ENCODE data around the gene ITPRIPL2. TPM values are rescaled to one million over a fixed set of nuclear protein-coding genes. Genes with fewer than 3 reads are reported as not detected.
A peak's percentile ranks its signal among the peaks of the same experiment; 100 is the strongest.

The ITPRIPL2 gene
- 17.0 and 28.4 TPM in 2 replicates for total RNA-seq

GRCh38 chr16:19113577-19114358, at the start of gene ITPRIPL2:
Gene ITPRIPL2 (plus strand): TSS chr16:19113964. CDS start chr16:19114462, 498 bp downstream.
- DNase-seq (ENCODE audit: low read depth in 2 of 2) = peak; percentile 69 to 91

DNA sequence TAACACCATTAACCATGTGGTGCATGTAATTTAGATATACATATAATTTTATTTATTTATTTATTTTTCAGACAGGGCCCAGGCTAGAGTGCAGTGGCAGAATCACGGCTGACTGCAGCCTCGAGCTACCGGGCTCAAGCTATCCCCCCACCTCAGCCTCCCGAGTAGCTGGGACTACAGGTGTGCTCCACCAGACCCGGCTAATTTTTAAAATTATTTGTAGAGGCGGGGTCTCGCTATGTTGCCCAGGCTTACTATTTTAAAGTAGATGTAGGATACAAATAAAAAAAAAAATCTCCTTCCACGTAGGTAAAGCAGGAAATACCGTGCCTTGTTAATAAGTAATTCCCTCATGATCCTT, 46.8 kb upstream of the ITPRIPL2 start:
- no peak for DNase-seq (ENCODE audit: low read depth in 2 of 2)

- DNase-seq (ENCODE audit: low read depth in 2 of 2) = peak; percentile 100
These were observed 46.2 kb upstream of the ITPRIPL2 start, which contains the start of gene COQ7 for GRCh38 chr16:19067349-19068236. Gene COQ7 (plus strand): TSS chr16:19067614. CDS start chr16:19067665, 51 bp downstream.

DNA sequence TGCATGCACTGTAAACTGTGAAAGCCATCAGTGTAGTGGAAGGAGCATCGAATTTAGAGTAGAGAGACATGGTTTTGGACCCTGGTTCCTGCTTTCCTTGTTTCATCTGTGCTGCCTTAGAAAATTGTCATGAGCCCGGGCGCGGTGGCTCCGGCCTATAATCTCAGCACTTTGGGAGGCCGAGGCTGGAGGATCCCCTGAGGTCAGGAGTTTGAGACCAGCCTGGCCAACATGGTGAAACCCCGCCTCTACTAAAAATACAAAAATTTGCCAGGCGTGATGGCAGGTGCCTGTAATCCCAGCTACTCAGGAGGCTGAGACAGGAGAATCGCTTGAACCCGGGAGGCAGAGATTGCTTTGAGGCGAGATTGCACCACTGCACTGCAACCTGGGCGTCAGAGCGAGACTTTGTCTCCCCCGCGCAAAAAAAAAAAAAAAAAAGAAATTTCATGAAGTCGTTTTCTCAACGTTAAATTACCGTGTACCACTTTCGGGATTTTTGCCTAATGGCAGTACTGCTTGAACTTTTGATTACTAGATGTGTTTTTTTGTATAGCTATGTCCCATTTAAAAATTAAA, 45.4 kb upstream of the ITPRIPL2 start:
- no peak for DNase-seq (ENCODE audit: low read depth in 2 of 2)

- peak; percentile 76 to 87 for DNase-seq (ENCODE audit: low read depth in 2 of 2)
These were observed 41.7 kb upstream of the ITPRIPL2 start for GRCh38 chr16:19071811-19072777.

- no peak for DNase-seq (ENCODE audit: low read depth in 2 of 2)
These were observed 40.4 kb upstream of the ITPRIPL2 start for GRCh38 chr16:19073344-19073743.

DNA sequence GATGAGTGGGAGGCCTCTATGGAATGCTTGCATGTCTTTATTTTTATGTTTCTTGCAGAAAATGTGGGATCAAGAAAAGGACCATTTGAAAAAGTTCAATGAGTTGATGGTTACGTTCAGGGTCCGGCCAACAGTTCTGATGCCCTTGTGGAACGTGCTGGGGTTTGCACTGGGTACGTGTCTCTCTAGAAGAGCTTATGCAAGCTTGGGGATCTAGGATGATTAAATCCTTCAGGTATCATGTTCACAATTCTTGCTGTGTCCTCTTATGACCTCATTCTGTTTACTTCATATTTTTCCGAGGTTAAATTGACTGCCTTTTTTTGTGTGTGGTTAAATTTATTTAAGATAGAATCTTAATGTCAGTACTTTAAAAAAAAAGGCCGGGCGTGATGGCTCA, 39.9 kb upstream of the ITPRIPL2 start:
- no peak for DNase-seq (ENCODE audit: low read depth in 2 of 2)

DNA sequence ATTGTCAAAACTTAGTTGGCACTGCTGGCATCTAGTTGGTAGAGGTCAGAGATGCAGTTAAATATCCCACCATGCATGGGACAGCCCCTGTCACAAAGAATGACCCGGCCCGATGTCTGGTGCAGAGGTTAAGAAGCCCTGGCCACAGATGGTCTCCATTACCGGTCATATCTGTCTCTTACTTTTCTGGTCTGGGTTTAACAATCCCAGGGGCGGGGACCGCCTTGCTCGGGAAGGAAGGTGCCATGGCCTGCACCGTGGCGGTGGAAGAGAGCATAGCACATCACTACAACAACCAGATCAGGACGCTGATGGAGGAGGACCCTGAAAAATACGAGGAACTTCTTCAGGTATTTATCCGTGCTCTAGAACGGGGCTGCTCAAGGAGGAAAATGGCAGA, 38.3 kb upstream of the ITPRIPL2 start:
- DNase-seq (ENCODE audit: low read depth in 2 of 2) = no peak

DNA sequence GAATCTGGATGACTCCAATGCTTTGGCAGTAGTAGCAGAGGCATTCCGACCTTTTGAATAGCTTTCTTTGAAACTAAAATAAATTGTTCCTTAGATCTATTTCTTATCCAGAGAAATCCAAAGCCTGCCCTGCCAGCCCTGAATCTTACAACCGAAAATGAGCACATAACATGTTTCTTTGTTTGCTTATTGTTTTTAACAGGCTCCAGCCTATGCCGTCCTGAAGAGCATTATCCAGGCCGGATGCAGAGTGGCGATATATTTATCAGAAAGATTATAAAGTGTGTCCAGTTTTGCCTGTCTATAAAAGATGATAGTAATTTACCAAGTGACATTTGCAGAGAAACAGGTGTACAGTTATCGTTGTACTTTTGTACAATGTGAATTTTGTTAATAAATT, 35.9 kb upstream of the ITPRIPL2 start:
- DNase-seq (ENCODE audit: low read depth in 2 of 2) = no peak

DNA sequence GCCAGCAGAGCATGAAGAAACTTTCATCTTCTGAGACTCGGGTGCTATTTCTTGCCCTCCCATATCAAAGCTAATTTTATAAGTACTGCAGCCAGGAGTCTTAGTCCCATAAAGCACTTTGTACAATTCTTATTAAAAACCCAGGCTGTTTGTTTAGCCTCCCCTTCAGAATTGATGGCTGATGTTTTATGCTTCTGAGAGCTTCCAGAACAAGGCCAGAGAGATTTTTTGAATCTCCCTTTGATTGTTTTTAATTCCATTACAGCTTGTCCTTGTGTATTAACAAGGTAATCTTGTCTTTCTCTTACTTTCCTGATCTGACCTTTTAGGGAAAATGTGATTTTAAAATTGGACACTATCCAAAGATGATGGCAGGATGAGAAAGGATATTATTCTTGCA, 30.1 kb upstream of the ITPRIPL2 start:
- no peak for DNase-seq (ENCODE audit: low read depth in 2 of 2)

DNA sequence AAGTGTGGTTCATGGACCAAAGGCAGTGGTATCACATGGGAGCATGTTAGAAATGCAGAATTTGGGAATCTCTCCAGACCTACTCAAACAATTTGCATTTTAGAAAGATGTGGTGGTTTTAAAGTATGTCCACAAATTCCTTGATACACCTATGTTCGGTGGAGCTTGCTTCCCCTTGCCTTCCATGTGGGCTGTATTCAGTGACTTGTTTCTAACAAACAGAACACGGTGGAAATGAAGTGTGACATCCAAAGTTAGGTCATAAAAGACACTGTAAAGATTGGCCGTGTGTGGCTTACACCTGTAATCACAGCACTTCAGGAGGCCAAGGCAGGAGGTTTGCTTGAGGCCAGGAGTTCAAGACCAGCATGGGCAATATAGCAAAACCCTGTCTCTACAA, 29.6 kb upstream of the ITPRIPL2 start:
- no peak for DNase-seq (ENCODE audit: low read depth in 2 of 2)

DNA sequence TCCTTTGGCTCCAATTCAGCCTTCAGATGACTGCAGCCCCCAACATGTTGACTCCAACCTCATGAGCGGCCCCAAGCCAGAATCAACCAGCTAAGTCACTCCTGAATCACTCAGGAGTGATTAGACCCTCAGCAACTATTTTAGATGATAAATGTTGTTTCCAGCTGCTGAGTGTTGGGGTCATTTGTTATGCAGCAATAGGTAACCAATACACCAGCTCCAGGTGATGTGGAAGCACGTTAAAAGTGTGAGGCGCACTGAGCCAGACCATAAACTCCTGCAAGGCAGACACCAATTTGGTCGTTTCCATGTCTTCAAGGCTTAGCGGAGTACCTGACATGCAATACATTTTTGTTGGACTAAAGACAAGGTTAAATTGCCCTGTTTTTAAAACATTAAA, 28.9 kb upstream of the ITPRIPL2 start:
- no peak for DNase-seq (ENCODE audit: low read depth in 2 of 2)

GRCh38 chr16:19085679-19086200, 28.0 kb upstream of the ITPRIPL2 start:
- peak in 1 of 2 donors; percentile 20 for DNase-seq (ENCODE audit: low read depth in 2 of 2)

DNA sequence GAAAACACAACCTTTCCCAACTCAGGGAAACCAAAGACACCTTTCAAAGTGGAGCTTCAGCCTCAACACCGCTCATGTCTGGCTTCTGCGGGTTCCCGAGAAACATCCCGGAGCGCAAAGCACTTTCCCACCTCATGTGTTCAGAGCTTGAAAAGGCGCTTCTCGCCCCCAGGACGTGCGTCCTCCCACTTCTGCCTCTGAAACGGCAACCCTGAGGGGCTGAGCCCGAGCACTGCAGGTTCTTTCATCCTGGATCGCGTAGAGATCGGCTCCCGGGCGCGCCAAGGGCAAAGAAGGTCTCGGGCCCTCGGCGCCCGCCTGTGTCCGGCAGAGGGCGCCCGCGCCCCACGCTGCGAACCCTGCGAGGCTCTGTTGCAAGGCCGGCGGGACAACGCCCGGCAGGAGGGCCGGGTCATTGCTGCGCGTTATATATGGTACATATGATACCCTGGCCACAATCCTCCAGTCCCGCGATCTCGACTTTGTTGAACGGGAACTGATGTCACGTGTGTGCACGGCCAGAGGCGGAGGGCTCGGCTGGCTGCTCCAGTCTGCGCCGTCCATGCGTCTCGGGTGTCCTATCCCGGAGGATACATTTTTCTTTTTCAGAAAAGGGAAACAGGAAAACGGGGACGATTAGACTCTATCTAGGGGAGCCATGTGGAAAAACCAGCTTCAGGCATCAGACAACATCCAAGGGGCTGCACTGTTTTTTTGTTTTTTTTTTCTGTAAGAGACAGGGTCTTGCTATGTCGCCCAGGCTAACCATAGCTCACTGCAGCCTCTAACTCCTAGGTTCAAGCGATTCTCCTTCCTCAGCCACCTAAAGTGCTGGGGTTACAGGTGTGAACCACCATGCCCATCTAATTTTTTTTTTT, 27.2 kb upstream of the ITPRIPL2 start:
- peak; percentile 91 to 94 for DNase-seq (ENCODE audit: low read depth in 2 of 2)

DNA sequence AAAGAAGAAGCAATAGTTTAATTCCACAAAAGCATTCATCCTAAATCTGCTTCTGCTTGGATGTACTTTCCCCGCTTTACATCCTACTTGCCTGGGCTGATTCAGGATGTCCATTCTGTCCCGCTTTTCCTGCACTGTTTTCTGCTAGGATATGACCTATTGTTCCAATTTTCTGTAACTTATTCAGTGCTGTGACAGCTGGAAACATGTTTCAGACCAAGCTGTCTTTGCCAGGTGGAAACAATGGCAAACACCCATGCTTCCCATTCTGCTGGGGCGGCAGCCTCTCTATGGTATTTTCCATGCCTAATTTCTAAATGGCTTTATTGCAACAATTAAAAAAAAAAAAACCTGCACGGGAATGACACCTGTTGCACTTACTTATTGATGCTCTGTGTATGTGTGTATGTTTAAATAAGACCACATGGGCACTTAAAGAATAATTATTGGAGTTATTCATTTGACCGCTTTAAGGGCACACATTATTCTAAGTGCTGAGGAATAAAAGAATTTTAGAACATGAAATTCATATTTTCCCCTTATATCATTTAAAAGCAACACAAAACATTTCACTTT, 25.3 kb upstream of the ITPRIPL2 start:
- peak; percentile 61 to 93 for DNase-seq (ENCODE audit: low read depth in 2 of 2)

DNA sequence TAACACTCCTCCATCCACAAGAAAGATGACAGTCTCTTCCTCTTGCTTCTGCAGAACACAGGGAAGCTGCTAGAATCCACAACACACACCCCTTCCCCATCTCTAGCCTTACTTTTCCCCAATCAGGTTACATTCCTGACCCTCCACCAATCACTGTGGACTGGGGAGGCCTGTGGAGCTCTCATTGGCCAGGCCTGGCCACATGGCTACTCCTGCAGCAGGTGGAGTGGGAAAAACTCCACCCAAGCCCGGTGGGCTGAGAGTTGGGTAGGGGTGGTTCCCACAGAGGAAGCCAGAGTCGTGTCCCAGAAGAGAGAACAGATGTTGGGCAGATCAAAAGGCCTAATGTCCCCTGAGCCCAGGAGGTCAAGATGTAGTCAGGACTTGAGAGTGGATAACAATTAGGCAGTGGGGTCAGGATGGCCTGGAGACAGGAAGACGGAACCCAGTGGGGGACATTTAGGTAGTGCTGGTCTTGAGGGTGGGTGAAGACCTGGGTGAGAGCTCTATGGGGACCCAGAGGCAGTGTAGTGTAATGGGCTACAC, 24.3 kb upstream of the ITPRIPL2 start:
- no peak for DNase-seq (ENCODE audit: low read depth in 2 of 2)

DNA sequence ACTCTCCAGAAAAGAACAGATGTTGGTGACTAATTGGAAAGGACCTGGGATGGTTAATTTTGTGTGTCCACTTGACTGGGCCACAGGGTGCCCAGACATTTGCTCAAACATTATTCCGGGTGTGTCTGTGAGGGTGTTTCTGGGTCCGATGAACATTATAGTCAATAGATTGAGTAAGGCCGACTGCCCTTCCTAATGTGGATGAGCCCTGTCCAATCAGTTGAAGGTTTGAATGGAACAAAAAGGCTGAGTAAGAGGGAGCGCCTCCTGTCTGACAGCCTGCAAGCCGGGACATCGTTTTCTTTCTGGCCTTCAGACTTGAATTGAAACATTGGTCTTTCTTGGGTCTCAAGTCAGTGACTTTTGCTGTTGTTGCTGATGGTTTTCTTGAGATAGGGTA, 22.8 kb upstream of the ITPRIPL2 start:
- DNase-seq (ENCODE audit: low read depth in 2 of 2) = no peak

GRCh38 chr16:19092653-19093410, 20.9 kb upstream of the ITPRIPL2 start:
- no peak for DNase-seq (ENCODE audit: low read depth in 2 of 2)
